OCI-LY7 (cell line): ENCODE measurements around the gene SNX9. TPM values are rescaled to one million over a fixed set of nuclear protein-coding genes. Genes with fewer than 3 reads are reported as not detected.

Experiments
- BruUV-seq: library from RNA; stranded (reverse); fragments of 400-500 nt; replicated peaks from 2 replicates; lab custom pipeline; 2021; lab: Mats Ljungman, UMichigan
- CTCF ChIA-PET: fragments of 300-600 bp; sonication (Branson Sonifier 250); formaldehyde crosslinking; loops from one replicate; lab custom pipeline; 2022; ENCODE audit warnings: antibody characterized with exemption; ENCODE audit not compliant: unreplicated experiment; lab: Charles Lee
- POLR2A ChIA-PET: fragments of 300-600 bp; sonication (Branson Sonifier 250); formaldehyde crosslinking; loops from one replicate; lab custom pipeline; 2022; ENCODE audit warnings: antibody characterized with exemption; lab: Charles Lee
- DNase-seq: peaks from one replicate; pipeline ENCODE4 v3.0.0-alpha.2; 2015; ENCODE audit warnings: low spot score
- H2AFZ ChIP-seq: fragments of 200-600 bp; sonication (generic), shearing (Covaris generic); 2 replicates; pipeline ENCODE4 v1.6.1; 2014; ENCODE audit warnings: mild to moderate bottlenecking, antibody characterized with exemption, low read length, moderate library complexity
- H3K27ac ChIP-seq: fragments of 200-600 bp; sonication (generic); 2 replicates; pipeline ENCODE4 v1.5.1; 2014; ENCODE audit warnings: mixed run types, low read depth, mild to moderate bottlenecking, moderate library complexity, low read length, inconsistent platforms; ENCODE audit not compliant: poor library complexity, severe bottlenecking
- H3K36me3 ChIP-seq: fragments of 200-600 bp; sonication (generic); 2 replicates; pipeline ENCODE4 v1.6.1; 2014; ENCODE audit warnings: mild to moderate bottlenecking, antibody characterized with exemption, low read length, moderate library complexity, mixed read lengths; ENCODE audit not compliant: insufficient read depth
- H3K4me1 ChIP-seq: fragments of 200-600 bp; sonication (generic); 2 replicates; pipeline ENCODE4 v1.5.1; 2014; ENCODE audit warnings: mild to moderate bottlenecking, low read length; ENCODE audit not compliant: insufficient read depth, poor library complexity, severe bottlenecking
- H3K4me2 ChIP-seq: fragments of 200-600 bp; sonication (generic); 2 replicates; pipeline ENCODE4 v1.6.1; 2014; ENCODE audit warnings: mild to moderate bottlenecking, low read length
- H3K4me3 ChIP-seq: fragments of 200-600 bp; sonication (generic); 2 replicates; pipeline ENCODE4 v1.5.1; 2014; ENCODE audit warnings: mild to moderate bottlenecking, low read depth, low read length; ENCODE audit not compliant: poor library complexity, severe bottlenecking
- H3K79me2 ChIP-seq: fragments of 200-600 bp; sonication (generic); 2 replicates; pipeline ENCODE4 v1.6.1; 2016; ENCODE audit warnings: low read depth, mild to moderate bottlenecking, low read length, moderate library complexity, mixed read lengths; ENCODE audit not compliant: insufficient read depth
- H3K9me2 ChIP-seq: fragments of 200-600 bp; sonication (generic); 2 replicates; pipeline ENCODE4 v1.6.1; 2016; ENCODE audit warnings: mild to moderate bottlenecking, low read length, mixed read lengths; ENCODE audit not compliant: insufficient read depth
- H3K9me3 ChIP-seq: fragments of 200-600 bp; sonication (generic); 2 replicates; pipeline ENCODE4 v1.6.1; 2014; ENCODE audit warnings: mild to moderate bottlenecking, mixed run types, low read length, mixed read lengths
- H4K20me1 ChIP-seq: fragments of 200-600 bp; sonication (generic); 2 replicates; pipeline ENCODE4 v1.6.1; 2014; ENCODE audit warnings: mild to moderate bottlenecking, antibody characterized with exemption, low read length, moderate library complexity, mixed read lengths; ENCODE audit not compliant: insufficient read depth
- EZH2phosphoT487 ChIP-seq: fragments of 200-600 bp; sonication (generic); IDR thresholded peaks from 2 replicates; pipeline ENCODE4 v1.6.1; 2018; ENCODE audit warnings: low read depth, borderline replicate concordance, mild to moderate bottlenecking, mixed run types, antibody characterized with exemption, low read length, moderate library complexity, mixed read lengths
- intact Hi-C: fragments of 100-400 bp; cut with micrococcal nuclease; formaldehyde crosslinking; loops from one replicate; pipeline ENCODE4 v1.10.0; 2022; ENCODE audit not compliant: unreplicated experiment
- total RNA-seq, 2 experiments: library from RNA; depleted of rRNA in 1 of 2; stranded (reverse); fragments of >200 nt in 1 of 2; shearing (Covaris generic) in 1 of 2; gene quantifications; 2 replicates each; pipeline ENCODE4 v1.2.3, GENCODE V29; 2014 to 2022
- TF ChIP-seq, protein P1 (sequence below): fragments of 200-600 bp; sonication (generic); conservative IDR thresholded peaks from 2 replicates; pipeline ENCODE4 v1.5.1; 2014; ENCODE audit warnings: mild to moderate bottlenecking, antibody characterized with exemption, low read length, moderate library complexity, mixed read lengths

The SNX9 gene
- total RNA-seq, 2 experiments from 2014 or later, result not detected

DNA sequence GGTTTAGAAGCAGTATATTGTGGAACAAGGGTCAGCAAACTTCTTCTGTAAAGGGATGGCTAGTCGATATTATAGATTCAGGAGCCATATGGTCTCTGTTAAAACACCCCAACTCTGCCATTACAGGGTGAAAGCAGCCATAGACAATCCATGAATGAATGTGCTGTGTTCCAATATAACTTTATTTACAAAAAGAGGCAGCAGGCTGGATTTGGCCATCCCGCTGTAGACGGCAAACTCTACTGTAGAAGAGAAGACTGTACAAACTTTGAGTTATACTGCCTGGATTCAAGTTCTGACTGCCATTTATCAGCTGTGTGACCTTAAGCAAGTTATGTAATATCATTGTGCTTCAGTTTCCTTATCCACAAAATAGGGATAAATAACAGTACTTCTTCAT is 33.7 kb upstream of the SNX9 start:
- no peaks in the 10 kb centered on the region for H3K4me1 ChIP-seq
- no peaks in the 10 kb centered on the region for H3K79me2 ChIP-seq
- H4K20me1 ChIP-seq, result no peaks in the 10 kb centered on the region
- H3K27ac ChIP-seq, result no peak overlapping the region
- ChIA-PET CTCF (no interaction called here), POLR2A (no interaction called here)
- H2AFZ ChIP-seq, result no peak overlapping the region
- no peak for DNase-seq
- intact Hi-C loops, result no loop called here
- H3K9me2 ChIP-seq, result no peaks in the 10 kb centered on the region
- no peak for TF ChIP-seq EZH2phosphoT487
- TF ChIP-seq, protein P1, sequence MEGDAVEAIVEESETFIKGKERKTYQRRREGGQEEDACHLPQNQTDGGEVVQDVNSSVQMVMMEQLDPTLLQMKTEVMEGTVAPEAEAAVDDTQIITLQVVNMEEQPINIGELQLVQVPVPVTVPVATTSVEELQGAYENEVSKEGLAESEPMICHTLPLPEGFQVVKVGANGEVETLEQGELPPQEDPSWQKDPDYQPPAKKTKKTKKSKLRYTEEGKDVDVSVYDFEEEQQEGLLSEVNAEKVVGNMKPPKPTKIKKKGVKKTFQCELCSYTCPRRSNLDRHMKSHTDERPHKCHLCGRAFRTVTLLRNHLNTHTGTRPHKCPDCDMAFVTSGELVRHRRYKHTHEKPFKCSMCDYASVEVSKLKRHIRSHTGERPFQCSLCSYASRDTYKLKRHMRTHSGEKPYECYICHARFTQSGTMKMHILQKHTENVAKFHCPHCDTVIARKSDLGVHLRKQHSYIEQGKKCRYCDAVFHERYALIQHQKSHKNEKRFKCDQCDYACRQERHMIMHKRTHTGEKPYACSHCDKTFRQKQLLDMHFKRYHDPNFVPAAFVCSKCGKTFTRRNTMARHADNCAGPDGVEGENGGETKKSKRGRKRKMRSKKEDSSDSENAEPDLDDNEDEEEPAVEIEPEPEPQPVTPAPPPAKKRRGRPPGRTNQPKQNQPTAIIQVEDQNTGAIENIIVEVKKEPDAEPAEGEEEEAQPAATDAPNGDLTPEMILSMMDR, result no peak
- no TSS peak for BruUV-seq
- no peaks in the 10 kb centered on the region for H3K9me3 ChIP-seq
- no peak overlapping the region for H3K4me2 ChIP-seq
- H3K4me3 ChIP-seq, result no peak overlapping the region
- H3K36me3 ChIP-seq, result no peaks in the 10 kb centered on the region

DNA sequence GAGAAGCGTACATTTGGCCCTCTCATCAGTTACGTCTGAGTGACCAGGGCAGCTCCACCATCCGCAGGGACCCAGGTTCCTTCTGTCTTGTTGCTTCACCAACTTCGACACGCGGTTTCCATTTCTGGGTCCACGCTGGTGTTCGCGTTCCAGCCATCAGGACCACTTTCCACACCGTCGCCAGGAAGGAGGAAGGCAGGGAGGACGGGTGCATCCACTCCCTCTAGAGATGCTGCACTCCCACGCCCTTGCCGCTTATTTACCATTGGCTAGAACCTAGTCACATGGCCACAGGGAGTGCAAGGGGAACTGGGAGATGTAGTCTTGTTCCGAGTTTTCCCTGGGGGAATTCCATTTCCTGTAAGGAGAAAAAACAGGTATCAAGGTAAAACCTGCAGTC is 33.2 kb upstream of the SNX9 start:
- no peak for DNase-seq
- no peak overlapping the region for H2AFZ ChIP-seq
- no TSS peak for BruUV-seq
- H3K9me3 ChIP-seq, result no peaks in the 10 kb centered on the region
- H3K36me3 ChIP-seq, result no peaks in the 10 kb centered on the region
- intact Hi-C loops, result no loop called here
- CTCF ChIA-PET, result no interaction called here
- H3K4me3 ChIP-seq, result no peak overlapping the region
- H3K4me1 ChIP-seq, result no peaks in the 10 kb centered on the region
- H4K20me1 ChIP-seq, result no peaks in the 10 kb centered on the region
- POLR2A ChIA-PET, result no interaction called here
- no peak overlapping the region for H3K4me2 ChIP-seq
- TF ChIP-seq, protein P1, result no peak
- no peak for TF ChIP-seq EZH2phosphoT487
- H3K9me2 ChIP-seq, result no peaks in the 10 kb centered on the region
- H3K79me2 ChIP-seq, result no peaks in the 10 kb centered on the region
- H3K27ac ChIP-seq, result no peak overlapping the region

DNA sequence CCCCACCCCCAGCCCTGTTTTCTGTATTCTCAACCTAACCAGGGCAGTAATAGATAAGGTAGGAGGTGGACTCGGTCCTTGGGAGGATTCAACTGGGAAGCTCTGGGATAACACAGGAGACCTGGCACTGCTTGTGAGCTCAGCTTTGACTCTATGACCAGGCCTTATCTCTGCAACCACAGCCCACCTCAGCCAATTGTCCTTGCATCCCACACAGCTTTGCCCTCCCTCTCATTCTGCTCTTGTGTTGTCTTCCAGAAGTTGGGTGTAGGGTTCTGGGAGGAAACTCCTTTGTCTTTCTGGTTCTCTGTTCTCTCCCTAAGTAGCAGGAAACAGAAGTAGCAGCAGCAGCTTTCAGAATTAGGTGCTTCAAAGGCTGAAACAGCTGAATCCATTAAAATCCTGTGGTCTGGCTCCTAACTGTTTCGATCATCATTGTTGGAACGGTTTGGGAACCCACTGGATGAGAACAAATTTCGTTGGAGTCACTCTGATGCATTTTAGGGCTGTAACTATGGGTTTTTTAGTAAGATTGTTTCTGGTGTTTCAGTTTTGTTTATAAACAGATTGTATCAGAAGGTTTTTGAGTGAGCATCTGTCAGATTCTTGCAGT is 32.4 kb upstream of the SNX9 start:
- DNase-seq, result no peak
- Histone ChIP-seq H3K9me2 (no peaks in the 10 kb centered on the region), H3K79me2 (no peaks in the 10 kb centered on the region), H3K27ac (no peak overlapping the region), H3K9me3 (no peaks in the 10 kb centered on the region), H3K36me3 (no peaks in the 10 kb centered on the region), H3K4me3 (no peak overlapping the region), H2AFZ (no peak overlapping the region), H4K20me1 (no peaks in the 10 kb centered on the region), H3K4me1 (no peaks in the 10 kb centered on the region), H3K4me2 (no peak overlapping the region)
- no TSS peak for BruUV-seq
- CTCF ChIA-PET, result no interaction called here
- POLR2A ChIA-PET, result no interaction called here
- intact Hi-C loops, result no loop called here
- TF ChIP-seq, protein P1, result no peak
- no peak for TF ChIP-seq EZH2phosphoT487
